GM23338 (cell line): Measurements from ENCODE around the gene NMRK2. TPM values are rescaled to one million over a fixed set of nuclear protein-coding genes. Genes with fewer than 3 reads are reported as not detected.

Source experiments
- ATAC-seq: fragments of 200-7000 bp; cut with Tn5 transposase; 3 replicates; pipeline ENCODE4 v1.9.1; 2020
- DNase-seq: peaks from one replicate; pipeline ENCODE4 v3.0.0-alpha.2; 2015; ENCODE audit warnings: low spot score
- H2AFZ ChIP-seq: fragments of 200-600 bp; sonication (generic); 2 replicates; pipeline ENCODE4 v1.8.0; 2016; ENCODE audit warnings: antibody characterized with exemption, mild to moderate bottlenecking, moderate library complexity
- H3F3A ChIP-seq: fragments of 200-600 bp; sonication (generic); replicated peaks from 2 replicates; pipeline ENCODE4 v1.8.0; 2017; ENCODE audit warnings: antibody characterized with exemption, mixed run types, low read depth
- H3K27ac ChIP-seq: fragments of 200-600 bp; sonication (generic); 2 replicates; pipeline ENCODE4 v1.6.1; 2016; ENCODE audit warnings: low read depth
- H3K27me3 ChIP-seq: fragments of 200-600 bp; sonication (generic); 2 replicates; pipeline ENCODE4 v1.8.0; 2016; ENCODE audit warnings: mild to moderate bottlenecking, mixed run types, moderate library complexity; ENCODE audit not compliant: insufficient read depth
- H3K36me3 ChIP-seq: fragments of 200-600 bp; sonication (generic); 2 replicates; pipeline ENCODE4 v1.8.0; 2016; ENCODE audit warnings: mild to moderate bottlenecking; ENCODE audit not compliant: insufficient read depth
- H3K4me1 ChIP-seq: fragments of 200-600 bp; sonication (generic); 2 replicates; pipeline ENCODE4 v1.8.0; 2016; ENCODE audit warnings: mild to moderate bottlenecking, moderate library complexity; ENCODE audit not compliant: insufficient read depth
- H3K4me2 ChIP-seq: fragments of 200-600 bp; sonication (generic); 2 replicates; pipeline ENCODE4 v1.7.1; 2017; ENCODE audit warnings: mixed run types
- H3K4me3 ChIP-seq: fragments of 200-600 bp; sonication (generic); 2 replicates; pipeline ENCODE4 v1.6.1; 2016; ENCODE audit warnings: mixed run types
- H3K79me2 ChIP-seq: fragments of 200-600 bp; sonication (generic); replicated peaks from 2 replicates; pipeline ENCODE4 v1.8.0; 2017; ENCODE audit warnings: mild to moderate bottlenecking; ENCODE audit not compliant: insufficient read depth
- H3K9me2 ChIP-seq: fragments of 200-600 bp; sonication (generic); 2 replicates; pipeline ENCODE4 v1.8.0; 2017; ENCODE audit not compliant: insufficient read depth
- H4K20me1 ChIP-seq: fragments of 200-600 bp; sonication (generic); replicated peaks from 2 replicates; pipeline ENCODE4 v1.8.0; 2017; ENCODE audit warnings: mild to moderate bottlenecking; ENCODE audit not compliant: insufficient read depth
- H3K27ac Mint-ChIP-seq: 2 replicates; pipeline ENCODE4 v1.8.0; 2020; ENCODE audit warnings: inconsistent platforms, mild to moderate bottlenecking, moderate library complexity, mixed read lengths
- H3K27me3 Mint-ChIP-seq: 3 replicates; pipeline ENCODE4 v1.8.0; 2022; ENCODE audit warnings: low read depth, mild to moderate bottlenecking, moderate library complexity, mixed read lengths, inconsistent platforms; ENCODE audit not compliant: insufficient read depth, poor library complexity
- H3K36me3 Mint-ChIP-seq: 3 replicates; pipeline ENCODE4 v1.8.0; 2021; ENCODE audit warnings: low read depth, mild to moderate bottlenecking, inconsistent platforms, moderate library complexity, mixed read lengths
- H3K4me1 Mint-ChIP-seq: 3 replicates; pipeline ENCODE4 v1.8.0; 2020; ENCODE audit warnings: mild to moderate bottlenecking, inconsistent platforms, mixed read lengths
- H3K4me3 Mint-ChIP-seq: 3 replicates; pipeline ENCODE4 v1.8.0; 2021; ENCODE audit warnings: moderate library complexity, mild to moderate bottlenecking, inconsistent platforms, mixed read lengths
- H3K9me3 Mint-ChIP-seq: 3 replicates; pipeline ENCODE4 v1.8.0; 2020; ENCODE audit warnings: moderate library complexity, mild to moderate bottlenecking, inconsistent platforms, mixed read lengths
- EZH2 ChIP-seq: fragments of 200-600 bp; sonication (generic); IDR thresholded peaks from one replicate; pipeline ENCODE4 v1.8.0; 2017; ENCODE audit warnings: antibody characterized with exemption, mild to moderate bottlenecking, low read depth; ENCODE audit not compliant: unreplicated experiment
- EZH2phosphoT487 ChIP-seq: fragments of 200-600 bp; sonication (generic); IDR thresholded peaks from one replicate; pipeline ENCODE4 v1.8.1; 2018; ENCODE audit warnings: antibody characterized with exemption; ENCODE audit not compliant: unreplicated experiment
- JUNB ChIP-seq: IDR thresholded peaks from one replicate; pipeline ENCODE4 v1.6.1; 2016; ENCODE audit warnings: antibody characterized with exemption; ENCODE audit not compliant: unreplicated experiment
- NANOG ChIP-seq: IDR thresholded peaks from 2 replicates; pipeline ENCODE4 v1.6.1; 2016; ENCODE audit warnings: antibody characterized with exemption, borderline replicate concordance
- POLR2AphosphoS5 ChIP-seq: IDR thresholded peaks from 2 replicates; pipeline ENCODE4 v1.6.1; 2016; ENCODE audit warnings: antibody characterized with exemption, low read depth
- STAT1 ChIP-seq: IDR thresholded peaks from one replicate; pipeline ENCODE4 v1.6.1; 2016; ENCODE audit warnings: antibody characterized with exemption; ENCODE audit not compliant: unreplicated experiment
- ZNF114 ChIP-seq: fragments of 250-450 bp; sonication (Bioruptor Pico); IDR thresholded peaks from 2 replicates; pipeline ENCODE4 v1.5.0; 2020; ENCODE audit warnings: mild to moderate bottlenecking, moderate library complexity
- polyA plus RNA-seq: library from polyadenylated mRNA; unstranded; fragments of >200 nt; fragmentation: Nextera tagmentation; extraction: Ambion mirVana; gene quantifications from 2 replicates; pipeline ENCODE4 v1.2.1, GENCODE V29; 2016
- total RNA-seq: library from RNA; depleted of rRNA; stranded (reverse); fragments of >200 nt; shearing (Covaris generic); gene quantifications from 2 replicates; pipeline ENCODE4 v1.2.3, GENCODE V29; 2014
- TF ChIP-seq, protein P1 (sequence below): fragments of 250-450 bp; sonication (Bioruptor Pico); IDR thresholded peaks from 2 replicates; pipeline ENCODE4 v1.5.0; 2020; ENCODE audit warnings: mild to moderate bottlenecking, moderate library complexity
- TF ChIP-seq, protein P2 (sequence below): IDR thresholded peaks from 2 replicates; pipeline ENCODE4 v1.6.1; 2016; ENCODE audit warnings: antibody characterized with exemption
- TF ChIP-seq, protein P3 (sequence below), 2 experiments: fragments of 200-600 bp in 1 of 2; sonication (generic) in 1 of 2; conservative IDR thresholded peaks; 2 replicates each; pipeline versions ENCODE4 v1.5.1 to v1.6.1; 2016 to 2017; ENCODE audit warnings: antibody characterized with exemption in 2 of 2, low read depth in 2 of 2, mild to moderate bottlenecking in 2 of 2, moderate library complexity in 1 of 2

Gene NMRK2
- total and polyA plus RNA-seq, 2 experiments from 2014 or later: 55.9 to 65.3 TPM

DNA sequence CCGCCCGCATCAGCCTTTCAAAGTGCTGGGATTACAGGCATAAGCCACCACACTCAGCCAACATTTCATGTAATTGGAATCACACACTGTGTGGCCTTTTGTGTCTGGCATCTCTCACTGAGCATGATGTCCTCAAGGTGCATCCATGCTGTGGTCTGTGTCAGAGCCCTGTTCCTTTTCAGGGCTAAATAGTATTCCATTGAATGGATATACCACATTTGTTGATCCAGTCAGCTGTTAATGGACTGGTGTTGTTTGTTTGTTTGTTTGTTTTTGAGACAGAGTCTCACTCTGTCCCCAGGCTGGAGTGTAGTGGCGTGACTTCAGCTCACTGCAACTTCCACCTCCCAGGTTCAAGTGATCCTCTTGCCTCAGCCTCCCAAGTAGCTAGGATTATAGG lies 34.4 kb upstream of the NMRK2 start (continued):
- TF ChIP-seq, protein P1, sequence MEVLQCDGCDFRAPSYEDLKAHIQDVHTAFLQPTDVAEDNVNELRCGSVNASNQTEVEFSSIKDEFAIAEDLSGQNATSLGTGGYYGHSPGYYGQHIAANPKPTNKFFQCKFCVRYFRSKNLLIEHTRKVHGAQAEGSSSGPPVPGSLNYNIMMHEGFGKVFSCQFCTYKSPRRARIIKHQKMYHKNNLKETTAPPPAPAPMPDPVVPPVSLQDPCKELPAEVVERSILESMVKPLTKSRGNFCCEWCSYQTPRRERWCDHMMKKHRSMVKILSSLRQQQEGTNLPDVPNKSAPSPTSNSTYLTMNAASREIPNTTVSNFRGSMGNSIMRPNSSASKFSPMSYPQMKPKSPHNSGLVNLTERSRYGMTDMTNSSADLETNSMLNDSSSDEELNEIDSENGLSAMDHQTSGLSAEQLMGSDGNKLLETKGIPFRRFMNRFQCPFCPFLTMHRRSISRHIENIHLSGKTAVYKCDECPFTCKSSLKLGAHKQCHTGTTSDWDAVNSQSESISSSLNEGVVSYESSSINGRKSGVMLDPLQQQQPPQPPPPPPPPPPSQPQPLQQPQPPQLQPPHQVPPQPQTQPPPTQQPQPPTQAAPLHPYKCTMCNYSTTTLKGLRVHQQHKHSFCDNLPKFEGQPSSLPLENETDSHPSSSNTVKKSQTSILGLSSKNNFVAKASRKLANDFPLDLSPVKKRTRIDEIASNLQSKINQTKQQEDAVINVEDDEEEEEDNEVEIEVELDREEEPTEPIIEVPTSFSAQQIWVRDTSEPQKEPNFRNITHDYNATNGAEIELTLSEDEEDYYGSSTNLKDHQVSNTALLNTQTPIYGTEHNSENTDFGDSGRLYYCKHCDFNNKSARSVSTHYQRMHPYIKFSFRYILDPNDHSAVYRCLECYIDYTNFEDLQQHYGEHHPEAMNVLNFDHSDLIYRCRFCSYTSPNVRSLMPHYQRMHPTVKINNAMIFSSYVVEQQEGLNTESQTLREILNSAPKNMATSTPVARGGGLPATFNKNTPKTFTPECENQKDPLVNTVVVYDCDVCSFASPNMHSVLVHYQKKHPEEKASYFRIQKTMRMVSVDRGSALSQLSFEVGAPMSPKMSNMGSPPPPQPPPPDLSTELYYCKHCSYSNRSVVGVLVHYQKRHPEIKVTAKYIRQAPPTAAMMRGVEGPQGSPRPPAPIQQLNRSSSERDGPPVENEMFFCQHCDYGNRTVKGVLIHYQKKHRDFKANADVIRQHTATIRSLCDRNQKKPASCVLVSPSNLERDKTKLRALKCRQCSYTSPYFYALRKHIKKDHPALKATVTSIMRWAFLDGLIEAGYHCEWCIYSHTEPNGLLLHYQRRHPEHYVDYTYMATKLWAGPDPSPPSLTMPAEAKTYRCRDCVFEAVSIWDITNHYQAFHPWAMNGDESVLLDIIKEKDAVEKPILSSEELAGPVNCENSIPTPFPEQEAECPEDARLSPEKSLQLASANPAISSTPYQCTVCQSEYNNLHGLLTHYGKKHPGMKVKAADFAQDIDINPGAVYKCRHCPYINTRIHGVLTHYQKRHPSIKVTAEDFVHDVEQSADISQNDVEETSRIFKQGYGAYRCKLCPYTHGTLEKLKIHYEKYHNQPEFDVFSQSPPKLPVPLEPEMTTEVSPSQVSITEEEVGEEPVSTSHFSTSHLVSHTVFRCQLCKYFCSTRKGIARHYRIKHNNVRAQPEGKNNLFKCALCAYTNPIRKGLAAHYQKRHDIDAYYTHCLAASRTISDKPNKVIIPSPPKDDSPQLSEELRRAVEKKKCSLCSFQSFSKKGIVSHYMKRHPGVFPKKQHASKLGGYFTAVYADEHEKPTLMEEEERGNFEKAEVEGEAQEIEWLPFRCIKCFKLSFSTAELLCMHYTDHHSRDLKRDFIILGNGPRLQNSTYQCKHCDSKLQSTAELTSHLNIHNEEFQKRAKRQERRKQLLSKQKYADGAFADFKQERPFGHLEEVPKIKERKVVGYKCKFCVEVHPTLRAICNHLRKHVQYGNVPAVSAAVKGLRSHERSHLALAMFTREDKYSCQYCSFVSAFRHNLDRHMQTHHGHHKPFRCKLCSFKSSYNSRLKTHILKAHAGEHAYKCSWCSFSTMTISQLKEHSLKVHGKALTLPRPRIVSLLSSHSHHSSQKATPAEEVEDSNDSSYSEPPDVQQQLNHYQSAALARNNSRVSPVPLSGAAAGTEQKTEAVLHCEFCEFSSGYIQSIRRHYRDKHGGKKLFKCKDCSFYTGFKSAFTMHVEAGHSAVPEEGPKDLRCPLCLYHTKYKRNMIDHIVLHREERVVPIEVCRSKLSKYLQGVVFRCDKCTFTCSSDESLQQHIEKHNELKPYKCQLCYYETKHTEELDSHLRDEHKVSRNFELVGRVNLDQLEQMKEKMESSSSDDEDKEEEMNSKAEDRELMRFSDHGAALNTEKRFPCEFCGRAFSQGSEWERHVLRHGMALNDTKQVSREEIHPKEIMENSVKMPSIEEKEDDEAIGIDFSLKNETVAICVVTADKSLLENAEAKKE (CRISPR knock-in tag): no peak
- TF ChIP-seq EZH2phosphoT487: no peak
- TF ChIP-seq, protein P2, sequence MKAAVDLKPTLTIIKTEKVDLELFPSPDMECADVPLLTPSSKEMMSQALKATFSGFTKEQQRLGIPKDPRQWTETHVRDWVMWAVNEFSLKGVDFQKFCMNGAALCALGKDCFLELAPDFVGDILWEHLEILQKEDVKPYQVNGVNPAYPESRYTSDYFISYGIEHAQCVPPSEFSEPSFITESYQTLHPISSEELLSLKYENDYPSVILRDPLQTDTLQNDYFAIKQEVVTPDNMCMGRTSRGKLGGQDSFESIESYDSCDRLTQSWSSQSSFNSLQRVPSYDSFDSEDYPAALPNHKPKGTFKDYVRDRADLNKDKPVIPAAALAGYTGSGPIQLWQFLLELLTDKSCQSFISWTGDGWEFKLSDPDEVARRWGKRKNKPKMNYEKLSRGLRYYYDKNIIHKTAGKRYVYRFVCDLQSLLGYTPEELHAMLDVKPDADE: no peak
- TF ChIP-seq NANOG: no peak
- no peak for TF ChIP-seq STAT1
- TF ChIP-seq EZH2: no peak
- no peak for TF ChIP-seq JUNB

DNA sequence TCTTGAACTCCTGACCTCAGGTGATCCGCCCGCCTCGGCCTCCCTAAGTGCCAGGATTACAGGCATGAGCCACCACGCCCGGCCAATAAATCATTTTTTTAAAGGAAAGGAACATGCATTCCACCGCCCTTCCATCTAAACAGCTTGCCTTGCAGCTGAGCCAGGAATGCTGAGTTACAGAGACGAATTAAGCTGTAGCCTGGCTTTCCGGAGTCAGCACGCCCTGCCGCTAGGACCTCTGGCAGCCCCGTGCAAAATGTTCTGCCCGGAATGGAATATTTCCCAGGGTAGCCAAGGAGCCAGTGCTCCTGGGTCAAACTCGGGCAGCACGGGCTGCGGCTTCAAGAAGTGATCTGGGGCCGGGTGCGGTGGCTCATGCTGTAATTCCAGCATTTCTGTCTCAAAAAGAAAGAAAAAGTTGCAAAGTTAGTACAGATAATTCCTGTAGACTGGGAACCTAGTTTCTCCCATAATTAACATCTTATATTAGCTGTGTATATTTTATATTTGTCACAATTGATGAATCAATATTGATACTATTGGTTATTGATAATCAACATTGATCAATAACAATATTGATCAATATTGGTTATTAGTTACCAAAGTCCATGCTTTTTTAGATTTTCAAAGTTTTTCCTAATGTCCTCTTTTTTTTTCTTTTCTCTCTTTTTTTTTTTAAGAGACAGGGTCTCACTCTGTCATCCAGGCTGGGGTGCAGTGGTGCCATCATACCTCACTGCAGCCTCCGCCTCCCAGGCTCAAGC lies 33.2 kb upstream of the NMRK2 start:
- Histone ChIP-seq H3K36me3 (peaks cover 14% of the 10 kb centered on the region), H3K79me2 (no peaks in the 10 kb centered on the region), H3K27ac (no peak overlapping the region), H2AFZ (no peak overlapping the region), H3K27me3 (no peaks in the 10 kb centered on the region), H3K9me2 (no peaks in the 10 kb centered on the region), H3K4me1 (no peaks in the 10 kb centered on the region), H3K4me3 (no peak overlapping the region), H3K4me2 (no peak overlapping the region), H4K20me1 (no peaks in the 10 kb centered on the region; the same call in 1 of the 2 replicates), H3F3A (no peaks in the 10 kb centered on the region)
- H3K36me3 Mint-ChIP-seq: peaks cover 24% of the 10 kb centered on the region
- H3K4me1 Mint-ChIP-seq: no peaks in the 10 kb centered on the region
- H3K27me3 Mint-ChIP-seq: peaks cover 4% of the 10 kb centered on the region
- no peak for DNase-seq
- H3K4me3 Mint-ChIP-seq: no peak overlapping the region
- TF ChIP-seq ZNF114 (CRISPR knock-in tag) (no peak), POLR2AphosphoS5 (no peak)
- TF ChIP-seq, protein P2: no peak
- TF ChIP-seq, protein P3, sequence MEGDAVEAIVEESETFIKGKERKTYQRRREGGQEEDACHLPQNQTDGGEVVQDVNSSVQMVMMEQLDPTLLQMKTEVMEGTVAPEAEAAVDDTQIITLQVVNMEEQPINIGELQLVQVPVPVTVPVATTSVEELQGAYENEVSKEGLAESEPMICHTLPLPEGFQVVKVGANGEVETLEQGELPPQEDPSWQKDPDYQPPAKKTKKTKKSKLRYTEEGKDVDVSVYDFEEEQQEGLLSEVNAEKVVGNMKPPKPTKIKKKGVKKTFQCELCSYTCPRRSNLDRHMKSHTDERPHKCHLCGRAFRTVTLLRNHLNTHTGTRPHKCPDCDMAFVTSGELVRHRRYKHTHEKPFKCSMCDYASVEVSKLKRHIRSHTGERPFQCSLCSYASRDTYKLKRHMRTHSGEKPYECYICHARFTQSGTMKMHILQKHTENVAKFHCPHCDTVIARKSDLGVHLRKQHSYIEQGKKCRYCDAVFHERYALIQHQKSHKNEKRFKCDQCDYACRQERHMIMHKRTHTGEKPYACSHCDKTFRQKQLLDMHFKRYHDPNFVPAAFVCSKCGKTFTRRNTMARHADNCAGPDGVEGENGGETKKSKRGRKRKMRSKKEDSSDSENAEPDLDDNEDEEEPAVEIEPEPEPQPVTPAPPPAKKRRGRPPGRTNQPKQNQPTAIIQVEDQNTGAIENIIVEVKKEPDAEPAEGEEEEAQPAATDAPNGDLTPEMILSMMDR (conservative IDR thresholded peaks at IDR 0.05; ENCODE audit: low read depth in 2 of 2): no peak
- no peak overlapping the region for H3K27ac Mint-ChIP-seq
- no peak for ATAC-seq
- H3K9me3 Mint-ChIP-seq: peaks cover 9% of the 10 kb centered on the region
